ENCODE measurements around the gene MYL6B. TPM values are rescaled to one million over a fixed set of nuclear protein-coding genes. Genes with fewer than 3 reads are reported as not detected.

MYL6B gene
- total RNA-seq, 3 donors from 2014 or later (not counting 1 experiment from before 2014, with no cell fraction given) = 6.7 to 8.9 (median 7.4) TPM

DNA sequence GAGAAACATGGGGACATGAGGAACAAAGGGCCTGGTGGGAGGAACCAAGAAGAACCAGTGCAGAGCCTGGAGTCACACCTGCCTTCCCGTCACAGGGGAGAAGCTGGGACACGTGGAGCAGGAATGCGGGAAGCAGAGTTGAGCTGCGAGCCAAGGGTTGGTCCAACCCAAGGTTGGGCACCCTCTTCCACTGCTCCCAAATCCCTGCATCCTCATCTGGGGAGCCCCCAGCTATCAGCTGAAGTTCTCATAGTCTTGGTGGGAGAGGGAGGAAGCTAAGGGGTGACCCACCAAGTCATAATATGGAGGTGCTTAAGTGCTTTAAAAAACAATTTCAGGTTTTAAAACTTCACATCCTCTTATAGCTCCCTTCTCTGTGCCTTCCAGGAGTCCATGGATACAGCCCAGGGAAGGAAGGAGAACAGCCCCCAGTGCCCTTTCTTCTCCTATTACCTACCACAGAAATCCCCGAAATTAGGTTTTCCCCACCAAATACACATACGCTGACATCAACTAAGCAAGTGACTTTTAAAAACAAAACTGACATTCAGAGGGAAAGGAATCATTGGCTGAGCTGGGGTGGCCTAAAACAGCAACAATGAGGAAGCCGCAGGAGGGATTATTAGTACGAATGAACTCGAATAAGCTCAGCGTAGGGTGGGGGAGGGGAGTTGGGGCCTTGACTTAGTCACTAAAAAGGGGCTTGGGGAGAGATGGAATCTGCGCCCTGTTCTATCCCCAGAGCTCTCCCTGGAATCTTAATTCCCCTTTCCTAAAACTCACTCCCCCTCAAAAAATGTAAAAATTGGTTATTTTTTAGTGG lies 10.3 kb downstream of the MYL6B start:
- Histone ChIP-seq H3K9me3 (ENCODE audit: control insufficient read depth, insufficient read depth, low read length) (no peaks in the 10 kb centered on the region), H3K4me1 (ENCODE audit: control insufficient read depth, insufficient read depth, low read length) (peaks cover 32% of the 10 kb centered on the region), H3K4me3 (ENCODE audit: low read length) (no peak overlapping the region), H3K27ac (ENCODE audit: low read length) (no peak overlapping the region), H3K27me3 (ENCODE audit: control insufficient read depth, insufficient read depth, low read length) (no peaks in the 10 kb centered on the region), H3K36me3 (ENCODE audit: control insufficient read depth, insufficient read depth, low read length) (peaks cover 67% of the 10 kb centered on the region)
- DNase-seq = peak in 1 of 2 donors; percentile 18
- peaks cover under 1% of the 10 kb centered on the region for H3K36me3 Mint-ChIP-seq
- no peak for ATAC-seq
- peaks cover 41 to 53% of the 10 kb centered on the region in 2 donors for H3K4me1 Mint-ChIP-seq
- H3K27me3 Mint-ChIP-seq (ENCODE audit: low read depth in 2 of 2) = no peaks in the 10 kb centered on the region
- TF ChIP-seq, protein P1, sequence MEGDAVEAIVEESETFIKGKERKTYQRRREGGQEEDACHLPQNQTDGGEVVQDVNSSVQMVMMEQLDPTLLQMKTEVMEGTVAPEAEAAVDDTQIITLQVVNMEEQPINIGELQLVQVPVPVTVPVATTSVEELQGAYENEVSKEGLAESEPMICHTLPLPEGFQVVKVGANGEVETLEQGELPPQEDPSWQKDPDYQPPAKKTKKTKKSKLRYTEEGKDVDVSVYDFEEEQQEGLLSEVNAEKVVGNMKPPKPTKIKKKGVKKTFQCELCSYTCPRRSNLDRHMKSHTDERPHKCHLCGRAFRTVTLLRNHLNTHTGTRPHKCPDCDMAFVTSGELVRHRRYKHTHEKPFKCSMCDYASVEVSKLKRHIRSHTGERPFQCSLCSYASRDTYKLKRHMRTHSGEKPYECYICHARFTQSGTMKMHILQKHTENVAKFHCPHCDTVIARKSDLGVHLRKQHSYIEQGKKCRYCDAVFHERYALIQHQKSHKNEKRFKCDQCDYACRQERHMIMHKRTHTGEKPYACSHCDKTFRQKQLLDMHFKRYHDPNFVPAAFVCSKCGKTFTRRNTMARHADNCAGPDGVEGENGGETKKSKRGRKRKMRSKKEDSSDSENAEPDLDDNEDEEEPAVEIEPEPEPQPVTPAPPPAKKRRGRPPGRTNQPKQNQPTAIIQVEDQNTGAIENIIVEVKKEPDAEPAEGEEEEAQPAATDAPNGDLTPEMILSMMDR (IDR thresholded peaks at IDR 0.05) = no peak
- H3K27ac Mint-ChIP-seq = peak overlapping the region; percentile 96 to 98
- intact Hi-C loops (cut with micrococcal nuclease) = no loop called here
- no peaks in the 10 kb centered on the region for H3K9me3 Mint-ChIP-seq
- 88% methylated on average over 10 of the region's 11 CpGs for WGBS (ENCODE audit: insufficient coverage)
- no peak overlapping the region for H3K4me3 Mint-ChIP-seq

DNA sequence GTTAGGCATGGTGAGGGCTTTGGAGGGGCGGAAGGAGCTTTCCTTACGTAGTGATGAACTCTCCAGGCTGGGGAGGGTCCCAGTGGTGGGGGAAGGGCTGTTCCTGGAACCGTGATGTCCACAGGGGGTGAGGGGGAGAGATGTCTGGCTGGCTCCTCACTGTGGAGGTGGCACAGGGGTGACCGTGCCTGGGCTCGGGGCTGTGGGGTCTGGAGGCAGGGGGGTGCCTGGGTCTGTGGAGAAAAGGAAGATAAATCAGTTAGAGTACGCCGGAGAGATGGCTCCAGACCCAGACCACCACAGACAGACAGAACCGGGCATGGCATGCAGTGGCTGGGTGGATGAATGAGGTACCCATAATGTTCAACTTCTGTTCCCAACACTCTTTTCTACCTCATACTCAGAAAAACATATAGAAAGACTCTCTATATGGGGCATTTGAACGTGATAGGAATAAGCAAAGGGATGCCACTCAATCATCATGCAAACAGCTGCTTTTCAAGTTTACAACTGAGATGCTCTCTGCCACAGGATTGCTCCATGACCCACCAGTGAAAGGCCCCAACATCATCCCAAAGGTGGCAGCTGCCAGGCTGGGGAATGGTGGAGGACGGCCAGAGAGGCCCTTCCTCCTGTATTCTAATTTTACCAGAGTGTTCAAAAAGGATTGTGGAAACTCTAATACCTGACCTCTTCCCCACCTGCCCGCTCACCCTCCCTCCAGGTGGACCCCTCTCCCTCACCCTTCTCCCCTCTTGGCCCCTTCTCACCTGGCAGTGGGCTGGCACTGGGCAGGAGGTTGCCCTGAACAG lies 11.4 kb downstream of the MYL6B start:
- Mint-ChIP-seq H3K36me3 (peaks cover 6% of the 10 kb centered on the region), H3K27me3 (ENCODE audit: low read depth in 2 of 2) (no peaks in the 10 kb centered on the region), H3K4me3 (peak overlapping the region; percentile 25), H3K27ac (peak overlapping the region; percentile 80 to 96), H3K9me3 (no peaks in the 10 kb centered on the region), H3K4me1 (peaks cover 33 to 44% of the 10 kb centered on the region in 2 donors)
- WGBS (ENCODE audit: insufficient coverage) = 90% methylated on average over 8 of the region's 11 CpGs
- TF ChIP-seq, protein P1 (IDR thresholded peaks at IDR 0.05) = no peak
- intact Hi-C loops (cut with micrococcal nuclease) = no loop called here
- peaks cover 75% of the 10 kb centered on the region for H3K36me3 ChIP-seq (ENCODE audit: control insufficient read depth, insufficient read depth, low read length)
- no peak overlapping the region for H3K4me3 ChIP-seq (ENCODE audit: low read length)
- no peaks in the 10 kb centered on the region for H3K27me3 ChIP-seq (ENCODE audit: control insufficient read depth, insufficient read depth, low read length)
- no peak for ATAC-seq
- no peak for DNase-seq
- no peak overlapping the region for H3K27ac ChIP-seq (ENCODE audit: low read length)
- no peaks in the 10 kb centered on the region for H3K9me3 ChIP-seq (ENCODE audit: control insufficient read depth, insufficient read depth, low read length)
- H3K4me1 ChIP-seq (ENCODE audit: control insufficient read depth, insufficient read depth, low read length) = peaks cover 29% of the 10 kb centered on the region

DNA sequence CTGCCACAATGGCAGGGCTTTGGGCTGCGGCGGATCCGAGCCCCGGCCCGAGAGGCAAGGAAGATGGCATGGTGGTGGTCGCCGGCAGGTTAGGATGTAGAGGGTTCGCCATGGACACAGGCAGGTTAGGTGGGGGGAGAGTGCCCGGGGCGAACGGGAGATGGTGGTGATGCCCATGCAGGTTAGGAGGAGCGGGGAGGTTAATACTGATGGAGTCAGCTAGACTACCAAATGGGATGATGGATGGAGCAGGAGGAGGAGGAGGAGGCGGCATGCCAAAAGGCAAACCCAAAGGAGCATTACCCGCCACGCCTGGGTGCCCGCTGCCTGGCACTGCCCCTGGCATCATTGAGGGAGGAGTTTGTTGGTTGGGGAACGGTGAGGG lies 11.9 kb downstream of the MYL6B start:
- DNase-seq (no peak), ATAC-seq (no peak)
- Mint-ChIP-seq H3K4me1 (peaks cover 27 to 38% of the 10 kb centered on the region in 2 donors), H3K27me3 (ENCODE audit: low read depth in 2 of 2) (no peaks in the 10 kb centered on the region), H3K9me3 (no peaks in the 10 kb centered on the region), H3K4me3 (peak overlapping the region; percentile 25), H3K36me3 (peaks cover 9% of the 10 kb centered on the region), H3K27ac (peak overlapping the region; percentile 80 to 96)
- Histone ChIP-seq H3K4me3 (ENCODE audit: low read length) (no peak overlapping the region), H3K27me3 (ENCODE audit: control insufficient read depth, insufficient read depth, low read length) (no peaks in the 10 kb centered on the region), H3K4me1 (ENCODE audit: control insufficient read depth, insufficient read depth, low read length) (peaks cover 23% of the 10 kb centered on the region), H3K9me3 (ENCODE audit: control insufficient read depth, insufficient read depth, low read length) (no peaks in the 10 kb centered on the region), H3K27ac (ENCODE audit: low read length) (no peak overlapping the region), H3K36me3 (ENCODE audit: control insufficient read depth, insufficient read depth, low read length) (peaks cover 79% of the 10 kb centered on the region)
- WGBS (ENCODE audit: insufficient coverage) = 98% methylated on average over 16 of the region's 17 CpGs
- TF ChIP-seq, protein P1 (IDR thresholded peaks at IDR 0.05) = no peak
- intact Hi-C loops (cut with micrococcal nuclease) = no loop called here
